RWPE1 (cell line): ENCODE measurements around the gene PLD3.

Source experiments
- CTCF ChIA-PET: fragments of 350-600 bp; sonication (Branson Sonifier 250); formaldehyde crosslinking; extraction: SDS; loops from one replicate; lab custom pipeline; 2021; lab: Yijun Ruan, JAX
- POLR2A ChIA-PET: fragments of 400-600 bp; formaldehyde crosslinking; extraction: SDS; loops from one replicate; lab custom pipeline; 2020; ENCODE audit warnings: antibody characterized with exemption; ENCODE audit not compliant: low non-redundant PET; lab: Yijun Ruan, JAX
- DNase-seq: peaks from one replicate; pipeline ENCODE4 v3.0.0; 2012; ENCODE audit warnings: low spot score
- H3K27ac ChIP-seq: fragments of 450-650 bp; 2 replicates; pipeline ENCODE4 v1.5.1; 2017
- TF ChIP-seq, protein P1 (sequence below): fragments of 450-650 bp; conservative IDR thresholded peaks from 2 replicates; pipeline ENCODE4 v1.5.1; 2017; ENCODE audit warnings: low read depth, mild to moderate bottlenecking

Gene PLD3

GRCh38 chr19:40419066-40419612 lies 70.6 kb downstream of the PLD3 start:
- DNase-seq, result no peak
- POLR2A ChIA-PET, result interaction anchor here (0.6 kb wide), 1 partner anchor 121 kb away, joined by 3 read pairs; no protein-coding TSS in a partner anchor
- TF ChIP-seq, protein P1, sequence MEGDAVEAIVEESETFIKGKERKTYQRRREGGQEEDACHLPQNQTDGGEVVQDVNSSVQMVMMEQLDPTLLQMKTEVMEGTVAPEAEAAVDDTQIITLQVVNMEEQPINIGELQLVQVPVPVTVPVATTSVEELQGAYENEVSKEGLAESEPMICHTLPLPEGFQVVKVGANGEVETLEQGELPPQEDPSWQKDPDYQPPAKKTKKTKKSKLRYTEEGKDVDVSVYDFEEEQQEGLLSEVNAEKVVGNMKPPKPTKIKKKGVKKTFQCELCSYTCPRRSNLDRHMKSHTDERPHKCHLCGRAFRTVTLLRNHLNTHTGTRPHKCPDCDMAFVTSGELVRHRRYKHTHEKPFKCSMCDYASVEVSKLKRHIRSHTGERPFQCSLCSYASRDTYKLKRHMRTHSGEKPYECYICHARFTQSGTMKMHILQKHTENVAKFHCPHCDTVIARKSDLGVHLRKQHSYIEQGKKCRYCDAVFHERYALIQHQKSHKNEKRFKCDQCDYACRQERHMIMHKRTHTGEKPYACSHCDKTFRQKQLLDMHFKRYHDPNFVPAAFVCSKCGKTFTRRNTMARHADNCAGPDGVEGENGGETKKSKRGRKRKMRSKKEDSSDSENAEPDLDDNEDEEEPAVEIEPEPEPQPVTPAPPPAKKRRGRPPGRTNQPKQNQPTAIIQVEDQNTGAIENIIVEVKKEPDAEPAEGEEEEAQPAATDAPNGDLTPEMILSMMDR, result no peak
- CTCF ChIA-PET, result no interaction called here
- H3K27ac ChIP-seq, result peak overlapping the region; percentile 93

DNA sequence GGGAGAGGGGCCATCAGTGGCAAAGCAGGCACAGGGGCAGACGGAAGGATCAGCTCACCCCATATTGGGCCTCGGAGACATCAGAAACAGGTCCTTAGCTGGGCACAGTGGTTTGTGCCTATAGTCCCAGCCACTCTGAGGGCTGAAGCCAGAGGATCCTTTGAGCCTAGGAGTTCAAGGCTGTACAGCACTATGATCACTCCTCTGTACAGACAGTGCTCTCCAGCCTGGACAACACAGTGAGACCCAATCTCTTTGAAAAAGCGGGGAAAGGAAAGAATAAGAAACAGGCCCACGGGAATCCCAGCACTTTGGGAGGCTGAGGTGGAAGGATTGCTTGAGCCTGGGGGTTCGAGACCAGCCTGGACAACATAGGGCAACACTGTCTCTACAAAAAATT lies 71.3 kb downstream of the PLD3 start:
- TF ChIP-seq, protein P1, result no peak
- no peak for DNase-seq
- H3K27ac ChIP-seq, result peak overlapping the region; percentile 93
- ChIA-PET CTCF (interaction anchor here (0.5 to 1.9 kb wide), 9 partner anchors 8 to 327 kb away, joined by 3 to 15 read pairs (median 4); partner anchors contain the start of gene SERTAD3), POLR2A (interaction anchor here (1.4 to 2.0 kb wide), 2 partner anchors 24 kb away, joined by 3 to 10 read pairs; no protein-coding TSS in a partner anchor)

DNA sequence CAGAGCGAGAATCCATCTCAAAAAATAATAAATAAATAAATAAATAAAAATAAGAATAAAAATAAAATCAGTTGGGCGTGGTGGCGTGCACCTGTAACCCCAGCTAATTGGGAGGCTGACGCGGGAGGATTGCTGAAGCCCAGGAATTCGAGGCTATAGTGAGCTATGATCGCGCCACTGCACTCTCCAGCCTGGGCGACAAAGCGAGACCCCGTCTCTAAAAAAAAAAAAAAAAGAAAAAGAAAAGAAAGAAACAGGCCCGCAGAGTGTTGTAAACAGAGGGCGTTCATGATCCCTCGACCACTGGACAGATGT lies 71.9 kb downstream of the PLD3 start:
- no peak for DNase-seq
- CTCF ChIA-PET, result interaction anchor here (0.5 to 1.9 kb wide), 19 partner anchors 9 to 326 kb away, joined by 3 to 15 read pairs (median 4); partner anchors contain the start of gene SERTAD3
- POLR2A ChIA-PET, result interaction anchor here (0.5 to 2.0 kb wide), 4 partner anchors 23 to 45 kb away, joined by 3 to 10 read pairs (median 4); partner anchors contain the start of gene BLVRB
- TF ChIP-seq, protein P1, result no peak
- H3K27ac ChIP-seq, result peak overlapping the region; percentile 93

- CTCF ChIA-PET, result interaction anchor here (0.5 to 1.9 kb wide), 20 partner anchors 10 to 218 kb away, joined by 3 to 15 read pairs (median 4); partner anchors contain the start of gene SERTAD3
- H3K27ac ChIP-seq, result peak overlapping the region; percentile 93
- TF ChIP-seq, protein P1, result peak; percentile 94
- DNase-seq, result peak; percentile 93
- POLR2A ChIA-PET, result interaction anchor here (0.5 to 2.0 kb wide), 5 partner anchors 22 to 197 kb away, joined by 3 to 10 read pairs (median 3); partner anchors contain the start of gene BLVRB
Measured at GRCh38 chr19:40420766-40421765, 72.6 kb downstream of the PLD3 start.

DNA sequence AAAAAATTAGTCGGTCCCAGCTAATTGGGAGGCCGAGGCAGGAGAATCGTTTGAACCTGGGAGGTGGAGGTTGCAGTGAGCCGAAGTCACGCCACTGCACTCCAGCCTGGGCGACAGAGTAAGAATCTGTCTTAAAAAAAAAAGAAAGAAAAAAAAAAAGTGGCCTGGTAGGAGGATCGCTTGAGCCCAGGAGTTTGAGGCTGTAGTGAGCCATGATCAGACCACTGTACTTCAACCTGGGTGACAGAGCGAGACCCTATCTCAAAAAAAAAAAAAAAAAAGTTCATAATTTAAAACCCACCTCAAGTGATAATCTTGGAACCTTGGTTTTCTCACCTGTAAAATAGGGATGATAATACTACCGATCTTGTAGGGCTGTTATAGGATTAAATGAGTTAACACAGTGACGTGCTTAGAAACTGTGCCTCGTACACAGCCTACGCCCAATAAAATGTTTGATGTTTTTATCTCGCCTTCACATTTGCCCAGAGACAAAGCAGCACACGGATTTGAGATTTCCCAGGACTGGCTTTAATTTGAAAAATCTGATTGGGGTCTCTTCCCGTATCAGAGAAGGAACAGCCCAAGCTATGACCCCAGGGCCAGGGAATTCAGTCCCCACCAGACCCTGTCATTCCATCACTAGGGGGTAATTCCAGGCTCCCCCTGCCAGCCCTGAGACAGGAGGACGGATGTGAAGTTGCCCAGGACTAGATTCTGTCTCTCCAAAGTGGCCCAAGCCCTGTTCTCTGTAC lies 73.7 kb downstream of the PLD3 start:
- ChIA-PET CTCF (no interaction called here), POLR2A (interaction anchor here (0.5 to 2.0 kb wide), 3 partner anchors 11 to 198 kb away, joined by 3 to 10 read pairs (median 3); no protein-coding TSS in a partner anchor)
- H3K27ac ChIP-seq, result peak overlapping the region; percentile 93
- DNase-seq, result no peak
- TF ChIP-seq, protein P1, result no peak
